Lower lobe of right lung (tissue), 2 donors: ENCODE results near the gene ST6GALNAC3. TPM values are rescaled to one million over a fixed set of nuclear protein-coding genes. Genes with fewer than 3 reads are reported as not detected.

Source experiments
- ATAC-seq, 2 donors: fragments of 200-7000 bp; cut with Tn5 transposase; one replicate each; pipeline ENCODE4 v1.9.1; 2020 to 2022; ENCODE audit warnings: mild to moderate bottlenecking in 2 of 2, moderate library complexity in 2 of 2
- DNase-seq: peaks from one replicate; pipeline ENCODE4 v3.0.0-alpha.2; 2020
- H3K27ac ChIP-seq: fragments of 200-600 bp; one replicate; pipeline ENCODE4 v1.8.0; 2022
- H3K27me3 ChIP-seq: fragments of 200-600 bp; one replicate; pipeline ENCODE4 v1.8.0; 2022; ENCODE audit warnings: low read depth
- H3K36me3 ChIP-seq: fragments of 200-600 bp; one replicate; pipeline ENCODE4 v1.8.0; 2022; ENCODE audit warnings: mild to moderate bottlenecking
- H3K4me1 ChIP-seq: fragments of 200-600 bp; one replicate; pipeline ENCODE4 v1.8.0; 2022
- H3K4me3 ChIP-seq: fragments of 200-600 bp; one replicate; pipeline ENCODE4 v1.8.0; 2022; ENCODE audit warnings: mild to moderate bottlenecking
- H3K9me3 ChIP-seq: fragments of 200-600 bp; one replicate; pipeline ENCODE4 v1.8.0; 2022
- CTCF ChIP-seq: fragments of 200-600 bp; IDR thresholded peaks from one replicate; pipeline ENCODE4 v1.8.0; 2022; ENCODE audit warnings: antibody characterized with exemption, mild to moderate bottlenecking
- intact Hi-C: fragments of 100-400 bp; cut with DNase I; formaldehyde crosslinking; loops from one replicate; pipeline ENCODE4 v1.11.0; 2022
- total RNA-seq: library from RNA; stranded (reverse); fragmentation: NEBNext Ultra II Directional; extraction: Animal tissue kit (Norgen Biotek cat#: 25700); gene quantifications from one replicate; pipeline ENCODE4 v1.2.1, GENCODE V29; 2021
- donor health status: DM: no; HTN: yes; CAD: no; lungs with severe emphysema.

The ST6GALNAC3 gene
- total RNA-seq, 1 donor from 2014 or later = 8.8 TPM

DNA sequence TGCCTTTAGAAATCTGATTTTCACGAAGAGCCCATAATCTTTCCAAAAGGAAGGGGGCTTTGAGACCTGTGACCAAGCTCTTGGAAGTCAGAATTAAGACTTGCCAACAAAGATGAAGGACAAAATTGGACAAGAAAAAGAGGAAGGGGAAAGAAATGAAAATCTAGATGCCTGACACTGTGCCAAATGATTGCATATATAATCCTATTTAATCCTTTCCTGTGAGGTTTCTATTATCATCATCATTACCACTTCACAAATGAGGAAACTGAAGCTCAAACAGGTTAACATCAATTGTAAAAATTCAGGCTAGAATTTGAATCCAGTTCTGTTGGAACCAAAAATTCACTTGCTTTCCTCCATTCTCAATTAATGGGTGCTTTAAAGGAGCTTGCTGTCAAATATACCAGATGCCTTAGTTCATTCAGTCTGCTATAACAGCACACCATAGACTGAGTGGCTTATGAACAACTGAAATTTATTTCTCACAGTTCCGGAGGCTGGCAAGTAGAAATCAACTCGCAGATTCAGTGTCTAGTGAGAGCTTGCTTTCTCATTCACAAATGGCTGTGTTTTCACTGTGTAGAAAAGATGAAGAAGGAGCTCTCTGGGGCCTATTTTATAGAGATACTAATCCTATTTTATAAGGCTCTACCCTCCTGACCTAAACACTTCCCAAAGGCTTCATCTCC is 595.2 kb downstream of the ST6GALNAC3 start:
- Histone ChIP-seq H3K36me3 (no peaks in the 10 kb centered on the region), H3K4me1 (no peaks in the 10 kb centered on the region), H3K27me3 (no peaks in the 10 kb centered on the region), H3K4me3 (no peak overlapping the region), H3K9me3 (no peaks in the 10 kb centered on the region), H3K27ac (no peak overlapping the region)
- ATAC-seq (no peak), DNase-seq (no peak)
- intact Hi-C loops = no loop called here
- no peak for TF ChIP-seq CTCF

DNA sequence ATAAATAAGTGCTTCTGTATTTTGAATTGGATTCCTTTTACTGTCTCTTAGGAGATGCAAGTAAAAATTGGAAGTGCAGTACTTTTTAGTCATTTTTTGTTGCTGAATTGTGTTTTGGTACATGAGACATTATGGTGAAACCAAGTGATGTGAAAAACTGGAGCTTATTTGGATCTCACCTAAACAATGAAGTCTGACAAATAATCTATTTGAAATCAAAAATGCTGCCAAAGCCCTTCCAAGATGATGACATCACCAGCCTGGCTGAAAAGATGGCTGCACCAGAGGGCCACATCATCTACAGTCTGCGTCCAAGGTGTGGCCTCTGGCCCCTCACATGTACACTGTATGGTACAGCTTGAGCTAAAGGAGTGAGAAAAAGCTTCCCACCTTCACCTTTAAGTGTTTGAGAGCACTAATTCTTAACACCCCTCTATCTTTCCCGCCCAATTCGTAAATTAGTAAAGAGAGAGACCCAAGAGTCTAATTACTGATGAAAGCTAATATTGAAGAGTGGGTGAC is 600.2 kb downstream of the ST6GALNAC3 start:
- H3K4me3 ChIP-seq = no peak overlapping the region
- H3K36me3 ChIP-seq = no peaks in the 10 kb centered on the region
- no peaks in the 10 kb centered on the region for H3K4me1 ChIP-seq
- H3K27ac ChIP-seq = no peak overlapping the region
- DNase-seq = no peak
- no peaks in the 10 kb centered on the region for H3K9me3 ChIP-seq
- intact Hi-C loops = no loop called here
- TF ChIP-seq CTCF = no peak
- no peak for ATAC-seq
- H3K27me3 ChIP-seq = no peaks in the 10 kb centered on the region

- ATAC-seq (no peak), DNase-seq (no peak)
- Histone ChIP-seq H3K4me3 (no peak overlapping the region), H3K27ac (no peak overlapping the region), H3K27me3 (no peaks in the 10 kb centered on the region), H3K4me1 (no peaks in the 10 kb centered on the region), H3K9me3 (no peaks in the 10 kb centered on the region), H3K36me3 (no peaks in the 10 kb centered on the region)
- intact Hi-C loops = no loop called here
- no peak for TF ChIP-seq CTCF
Measured at GRCh38 chr1:76677416-76678405, 603.2 kb downstream of the ST6GALNAC3 start.

- DNase-seq = no peak
- Histone ChIP-seq H3K27me3 (no peaks in the 10 kb centered on the region), H3K4me1 (no peaks in the 10 kb centered on the region), H3K36me3 (no peaks in the 10 kb centered on the region), H3K27ac (peak overlapping the region; percentile 60), H3K4me3 (no peak overlapping the region), H3K9me3 (no peaks in the 10 kb centered on the region)
- TF ChIP-seq CTCF = no peak
- ATAC-seq = peak; percentile 82 to 89
- intact Hi-C loops = no loop called here
Measured at GRCh38 chr1:76679534-76680152, 605.1 kb downstream of the ST6GALNAC3 start.

DNA sequence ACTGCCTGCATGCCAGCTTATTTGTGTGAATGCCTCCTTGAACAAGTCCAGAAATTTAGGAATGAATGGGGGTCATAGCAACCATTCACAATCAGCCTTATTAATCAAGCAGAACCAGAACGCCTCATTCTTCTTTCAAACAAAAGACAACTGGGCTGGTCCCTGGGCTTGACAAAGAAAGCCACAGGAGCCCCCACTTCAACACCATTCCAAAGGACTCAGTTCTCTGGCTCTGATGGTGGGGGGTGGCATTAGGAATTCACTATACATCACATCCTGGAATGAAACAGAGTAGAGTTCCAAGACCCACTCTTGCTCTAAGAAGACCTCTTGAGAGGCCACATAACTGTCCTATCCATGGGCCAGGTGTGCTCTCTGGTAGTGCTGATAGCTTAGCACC is 606.1 kb downstream of the ST6GALNAC3 start:
- Histone ChIP-seq H3K27me3 (no peaks in the 10 kb centered on the region), H3K27ac (no peak overlapping the region), H3K4me1 (no peaks in the 10 kb centered on the region), H3K9me3 (no peaks in the 10 kb centered on the region), H3K36me3 (no peaks in the 10 kb centered on the region), H3K4me3 (no peak overlapping the region)
- no peak for TF ChIP-seq CTCF
- DNase-seq (no peak), ATAC-seq (no peak)
- intact Hi-C loops = no loop called here
